HCT116 (cell line): ENCODE measurements around the gene HRK. TPM values are rescaled to one million over a fixed set of nuclear protein-coding genes. Genes with fewer than 3 reads are reported as not detected.

Source experiments
- ATAC-seq: fragments of 200-7000 bp; cut with Tn5 transposase; 2 replicates; pipeline ENCODE4 v1.9.1; 2020; ENCODE audit warnings: mild to moderate bottlenecking, moderate library complexity
- BruUV-seq: library from RNA; stranded (reverse); fragments of 400-500 nt; replicated peaks from 2 replicates; lab custom pipeline; 2021; lab: Mats Ljungman, UMichigan
- CTCF ChIA-PET: fragments of 300-600 bp; sonication (Branson Sonifier 250); formaldehyde crosslinking; loops from one replicate; lab custom pipeline; 2021; ENCODE audit warnings: antibody characterized with exemption; lab: Charles Lee
- POLR2A ChIA-PET: fragments of 300-600, 350-600 bp; sonication (Branson Sonifier 250); formaldehyde crosslinking; loops from one replicate; lab custom pipeline; 2021; ENCODE audit warnings: antibody characterized with exemption; lab: Charles Lee
- RAD21 ChIA-PET, 2 experiments: fragments of 300-600 bp; sonication (Branson Sonifier 250); formaldehyde crosslinking; loops; one replicate each; lab custom pipeline; 2023; ENCODE audit warnings: low total read pairs in 2 of 2; ENCODE audit not compliant: uncharacterized antibody in 2 of 2, unreplicated experiment in 2 of 2, low non-redundant PET in 1 of 2; lab: Charles Lee
- DNase-seq: peaks from one replicate; pipeline ENCODE4 v3.0.0-alpha.2; 2010; ENCODE audit warnings: low read depth, low spot score
- H2AFZ ChIP-seq: fragments of 200-600 bp; shearing (Covaris generic), sonication (generic); 2 replicates; pipeline ENCODE4 v1.6.1; 2017; ENCODE audit warnings: low read depth, mixed run types, mixed read lengths, antibody characterized with exemption, low read length; ENCODE audit not compliant: poor library complexity, severe bottlenecking
- H3K27ac ChIP-seq: 2 replicates; pipeline ENCODE4 v1.5.1; 2012; ENCODE audit warnings: low read depth, low read length
- H3K27me3 ChIP-seq: fragments of 200-600 bp; sonication (generic); 2 replicates; pipeline ENCODE4 v1.6.1; 2016; ENCODE audit warnings: mixed run types, low read length, mixed read lengths; ENCODE audit not compliant: insufficient read depth
- H3K36me3 ChIP-seq, 2 experiments: fragments of 200-500 bp in 1 of 2; fragments of 200-600 bp in 1 of 2; sonication (Bioruptor generic) in 1 of 2; sonication (generic) in 1 of 2; 2 replicates each; pipeline versions ENCODE4 v1.5.1 to v1.6.1; 2014 to 2016; ENCODE audit warnings: low read length in 2 of 2, inconsistent platforms in 1 of 2, mixed read lengths in 1 of 2, mixed run types in 1 of 2; ENCODE audit not compliant: insufficient read depth in 2 of 2, control insufficient read depth in 1 of 2
- H3K4me1 ChIP-seq, 2 experiments: fragments of 200-600 bp in 1 of 2; sonication (generic) in 1 of 2; 2 replicates each; pipeline versions ENCODE4 v1.5.1 to v1.6.1; 2012 to 2017; ENCODE audit warnings: low read length in 2 of 2, inconsistent platforms in 1 of 2, mild to moderate bottlenecking in 1 of 2, mixed read lengths in 1 of 2, mixed run types in 1 of 2, moderate library complexity in 1 of 2; ENCODE audit not compliant: insufficient read depth in 2 of 2, control insufficient read depth in 1 of 2
- H3K4me2 ChIP-seq: fragments of 200-600 bp; sonication (generic); 2 replicates; pipeline ENCODE4 v1.6.1; 2017; ENCODE audit warnings: mixed run types, low read length, mixed read lengths
- H3K4me3 ChIP-seq, 2 experiments: fragments of 200-600 bp in 1 of 2; sonication (generic) in 1 of 2; replicated peaks in 1 of 2; 2 replicates each; pipeline ENCODE4 v1.5.1; 2011 to 2016; ENCODE audit warnings: low read length in 2 of 2, control low read depth in 1 of 2, low read depth in 1 of 2, mild to moderate bottlenecking in 1 of 2, mixed read lengths in 1 of 2, mixed run types in 1 of 2
- H3K79me2 ChIP-seq: fragments of 200-600 bp; sonication (generic); 2 replicates; pipeline ENCODE4 v1.6.1; 2017; ENCODE audit warnings: mild to moderate bottlenecking, mixed run types, low read length, moderate library complexity, mixed read lengths; ENCODE audit not compliant: insufficient read depth
- H3K9ac ChIP-seq: fragments of 200-600 bp; sonication (generic); 2 replicates; pipeline ENCODE4 v1.6.1; 2016; ENCODE audit warnings: low read length, mixed read lengths
- H3K9me2 ChIP-seq: fragments of 200-600 bp; sonication (generic), shearing (Covaris generic); 2 replicates; pipeline ENCODE4 v1.6.1; 2017; ENCODE audit warnings: mixed run types, mild to moderate bottlenecking, moderate library complexity; ENCODE audit not compliant: insufficient read depth
- H3K9me3 ChIP-seq, 2 experiments: fragments of 200-500 bp in 1 of 2; fragments of 200-600 bp in 1 of 2; sonication (Bioruptor generic) in 1 of 2; sonication (generic) in 1 of 2; 2 replicates each; pipeline ENCODE4 v1.6.1; 2014 to 2017; ENCODE audit warnings: low read length in 2 of 2, mixed read lengths in 2 of 2, inconsistent platforms in 1 of 2, low read depth in 1 of 2, mild to moderate bottlenecking in 1 of 2, mixed run types in 1 of 2, moderate library complexity in 1 of 2; ENCODE audit not compliant: control insufficient read depth in 1 of 2, insufficient read depth in 1 of 2
- H4K20me1 ChIP-seq: fragments of 200-600 bp; sonication (generic), shearing (Covaris generic); 2 replicates; pipeline ENCODE4 v1.6.1; 2017; ENCODE audit warnings: mixed run types, mild to moderate bottlenecking, moderate library complexity; ENCODE audit not compliant: insufficient read depth
- CEBPB ChIP-seq: IDR thresholded peaks from 2 replicates; pipeline ENCODE4 v1.6.1; 2012; ENCODE audit warnings: low read depth
- EGR1 ChIP-seq: IDR thresholded peaks from 2 replicates; pipeline ENCODE4 v1.6.1; 2012; ENCODE audit warnings: low read depth
- ELF1 ChIP-seq: IDR thresholded peaks from 2 replicates; pipeline ENCODE4 v1.6.1; 2012; ENCODE audit warnings: low read depth, borderline replicate concordance
- FOSL1 ChIP-seq: IDR thresholded peaks from 2 replicates; pipeline ENCODE4 v1.6.1; 2012; ENCODE audit warnings: low read depth
- JUND ChIP-seq: IDR thresholded peaks from 2 replicates; pipeline ENCODE4 v1.6.1; 2012
- POLR2A ChIP-seq: IDR thresholded peaks from 2 replicates; pipeline ENCODE4 v1.7.0; 2011; ENCODE audit warnings: borderline replicate concordance; ENCODE audit not compliant: insufficient read depth, insufficient read length; ENCODE audit errors: extremely low read depth
- RAD21 ChIP-seq: IDR thresholded peaks from 2 replicates; pipeline ENCODE4 v1.6.1; 2012; ENCODE audit warnings: low read depth, mild to moderate bottlenecking
- SIN3A ChIP-seq: IDR thresholded peaks from 2 replicates; pipeline ENCODE4 v1.6.1; 2012; ENCODE audit warnings: low read depth
- SP1 ChIP-seq: IDR thresholded peaks from 2 replicates; pipeline ENCODE4 v1.6.1; 2012; ENCODE audit warnings: low read depth
- TCF7L2 ChIP-seq: IDR thresholded peaks from 2 replicates; pipeline ENCODE4 v1.7.0; 2011; ENCODE audit warnings: borderline replicate concordance, inconsistent platforms; ENCODE audit not compliant: insufficient read depth, insufficient read length; ENCODE audit errors: extremely low read depth
- YY1 ChIP-seq: IDR thresholded peaks from 2 replicates; pipeline ENCODE4 v1.6.1; 2011; ENCODE audit warnings: low read length, low read depth, moderate library complexity, mild to moderate bottlenecking; ENCODE audit not compliant: insufficient replicate concordance; ENCODE audit errors: extremely low read depth
- ZFX ChIP-seq: fragments of 450-650 bp; IDR thresholded peaks from 2 replicates; pipeline ENCODE4 v1.6.1; 2017
- ZNF274 ChIP-seq: fragments of 200-500 bp; sonication (Bioruptor generic); IDR thresholded peaks from 2 replicates; pipeline ENCODE4 v1.6.1; 2014; ENCODE audit warnings: mild to moderate bottlenecking, low read depth, low read length, inconsistent platforms
- intact Hi-C: fragments of 100-400 bp; cut with micrococcal nuclease; formaldehyde crosslinking; loops from 2 replicates; pipeline ENCODE4 v1.10.0; 2022
- total RNA-seq: library from RNA; stranded (reverse); gene quantifications from one replicate; pipeline ENCODE4 v1.2.1, GENCODE V29; 2021; ENCODE audit not compliant: unreplicated experiment
- TF ChIP-seq, protein P1 (sequence below): IDR thresholded peaks from 2 replicates; pipeline ENCODE4 v1.6.1; 2012
- TF ChIP-seq, protein P2 (sequence below): IDR thresholded peaks from 2 replicates; pipeline ENCODE4 v1.6.1; 2012

The HRK gene
- total RNA-seq, 1 experiment from 2014 or later, result 4.3 TPM

DNA sequence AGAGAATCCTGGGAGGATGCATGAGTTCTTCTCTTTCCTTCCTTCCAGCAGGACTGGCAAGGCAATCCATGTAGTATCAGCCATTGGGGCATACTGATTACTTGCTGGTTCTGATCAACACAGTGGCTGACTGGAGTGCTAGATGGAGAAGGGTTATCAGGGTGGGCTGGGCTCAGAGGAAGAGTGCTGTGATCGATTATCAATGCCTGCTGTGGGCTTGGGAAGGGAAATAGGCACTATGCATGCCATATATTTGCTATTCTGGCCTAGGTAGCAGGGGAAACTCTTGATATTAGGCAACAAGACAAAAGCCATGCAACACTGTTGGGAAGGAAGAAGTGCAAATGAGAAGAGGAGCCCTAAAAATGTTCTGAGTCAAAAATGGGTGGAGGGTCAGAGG, 45.8 kb downstream of the HRK start:
- intact Hi-C loops, result no loop called here
- DNase-seq, result no peak
- no peaks in the 10 kb centered on the region for H4K20me1 ChIP-seq
- ATAC-seq, result no peak
- H3K9me2 ChIP-seq, result no peaks in the 10 kb centered on the region
- CTCF ChIA-PET, result no interaction called here
- no peaks in the 10 kb centered on the region for H3K27me3 ChIP-seq
- POLR2A ChIA-PET, result no interaction called here
- no peaks in the 10 kb centered on the region for H3K79me2 ChIP-seq
- RAD21 ChIA-PET, result no interaction called here
- TF ChIP-seq, protein P1, sequence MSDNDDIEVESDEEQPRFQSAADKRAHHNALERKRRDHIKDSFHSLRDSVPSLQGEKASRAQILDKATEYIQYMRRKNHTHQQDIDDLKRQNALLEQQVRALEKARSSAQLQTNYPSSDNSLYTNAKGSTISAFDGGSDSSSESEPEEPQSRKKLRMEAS, result no peak
- TF ChIP-seq EGR1, result no peak
- no peak for TF ChIP-seq CEBPB
- peaks cover 0 to 10% of the 10 kb centered on the region in 2 experiments; a peak in 2 of 4 replicates for H3K36me3 ChIP-seq
- H3K4me3 ChIP-seq, result no peak overlapping the region
- no TSS peak for BruUV-seq
- no peak overlapping the region for H3K27ac ChIP-seq
- H3K9ac ChIP-seq, result no peak overlapping the region
- no peaks in the 10 kb centered on the region for H3K4me1 ChIP-seq
- no peak overlapping the region for H3K4me2 ChIP-seq
- H3K9me3 ChIP-seq, result no peaks in the 10 kb centered on the region
- no peak overlapping the region for H2AFZ ChIP-seq

GRCh38 chr12:116833474-116833873, 47.8 kb downstream of the HRK start:
- no peak overlapping the region for H2AFZ ChIP-seq
- ChIA-PET POLR2A (no interaction called here), RAD21 (no interaction called here), CTCF (no interaction called here)
- H3K9me2 ChIP-seq, result no peaks in the 10 kb centered on the region
- H3K36me3 ChIP-seq, result peaks cover 0 to 10% of the 10 kb centered on the region in 2 experiments; a peak in 2 of 4 replicates
- H3K27me3 ChIP-seq, result no peaks in the 10 kb centered on the region
- no peak overlapping the region for H3K4me3 ChIP-seq
- ATAC-seq (no peak), DNase-seq (no peak)
- H4K20me1 ChIP-seq, result no peaks in the 10 kb centered on the region
- no peaks in the 10 kb centered on the region for H3K79me2 ChIP-seq
- TF ChIP-seq JUND (no peak), SP1 (no peak), ELF1 (no peak), TCF7L2 (no peak), YY1 (no peak), FOSL1 (no peak), RAD21 (no peak), CEBPB (no peak), ZNF274 (no peak), EGR1 (no peak), SIN3A (no peak), ZFX (no peak), POLR2A (no peak)
- TF ChIP-seq, protein P2, sequence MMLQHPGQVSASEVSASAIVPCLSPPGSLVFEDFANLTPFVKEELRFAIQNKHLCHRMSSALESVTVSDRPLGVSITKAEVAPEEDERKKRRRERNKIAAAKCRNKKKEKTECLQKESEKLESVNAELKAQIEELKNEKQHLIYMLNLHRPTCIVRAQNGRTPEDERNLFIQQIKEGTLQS, result no peak
- no TSS peak for BruUV-seq
- H3K27ac ChIP-seq, result no peak overlapping the region
- H3K4me1 ChIP-seq, result no peaks in the 10 kb centered on the region
- no peak overlapping the region for H3K4me2 ChIP-seq
- H3K9me3 ChIP-seq, result no peaks in the 10 kb centered on the region
- no peak overlapping the region for H3K9ac ChIP-seq
- intact Hi-C loops, result no loop called here
